GM23338 (cell line): ENCODE data around the gene WFS1.

Experiments
- CTCF ChIP-seq, 2 experiments: fragments of 200-600 bp in 1 of 2; sonication (generic) in 1 of 2; conservative IDR thresholded peaks; 2 replicates each; pipeline versions ENCODE4 v1.5.1 to v1.6.1; 2016 to 2017; ENCODE audit warnings: antibody characterized with exemption in 2 of 2, low read depth in 2 of 2, mild to moderate bottlenecking in 2 of 2, moderate library complexity in 1 of 2
- ETS1 ChIP-seq: IDR thresholded peaks from 2 replicates; pipeline ENCODE4 v1.6.1; 2016; ENCODE audit warnings: antibody characterized with exemption

- TF ChIP-seq CTCF (conservative IDR thresholded peaks at IDR 0.05; ENCODE audit: low read depth in 2 of 2) (no peak), ETS1 (no peak)
Observed at GRCh38 chr4:6332669-6333050, 63.0 kb downstream of the WFS1 start.
